HG03571 (cell line): ENCODE measurements around the gene TRIM54.

Source experiments
- ATAC-seq: cut with Tn5 transposase; IDR thresholded peaks from one replicate; pipeline ENCODE4 v1.9.1; 2021; ENCODE audit not compliant: unreplicated experiment

The TRIM54 gene

GRCh38 chr2:27353762-27354596, 71.8 kb downstream of the TRIM54 start:
- ATAC-seq: no peak

DNA sequence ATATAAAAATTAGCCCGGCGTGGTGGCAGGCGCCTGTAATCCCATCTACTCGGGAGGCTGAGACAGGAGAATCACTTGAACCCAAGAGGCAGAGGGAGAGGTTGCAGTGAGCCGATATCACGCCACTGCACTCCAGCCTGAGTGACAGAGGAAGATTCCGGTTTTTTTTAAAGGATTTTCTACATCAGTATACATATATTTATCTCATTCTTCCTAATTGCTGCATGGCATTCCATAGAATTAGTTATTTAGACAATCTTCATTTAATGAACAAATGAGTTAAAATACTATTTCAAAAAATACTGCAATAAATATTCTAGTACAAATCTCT, 72.3 kb downstream of the TRIM54 start:
- no peak for ATAC-seq

DNA sequence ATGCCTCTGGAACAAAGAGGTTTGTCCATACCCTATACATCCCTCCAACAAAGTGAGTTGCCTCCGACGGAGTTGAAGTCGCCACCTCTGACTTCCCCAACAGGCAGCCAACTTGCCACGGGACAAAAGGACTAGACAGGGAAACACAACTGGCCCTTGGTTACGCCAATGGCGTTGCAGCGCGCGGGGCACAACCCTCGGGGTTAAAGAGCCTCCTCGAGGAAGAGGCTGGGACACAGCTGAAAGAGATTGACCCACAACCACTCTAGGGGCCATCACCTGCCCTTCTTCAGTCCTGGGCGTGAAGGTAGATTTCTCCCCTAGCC, 73.8 kb downstream of the TRIM54 start:
- ATAC-seq: peak; percentile 18

GRCh38 chr2:27356382-27357181, 74.4 kb downstream of the TRIM54 start, which contains the start of gene GTF3C2:
GTF3C2 (minus strand) TSS chr2:27356764; CDS start chr2:27343554, 13,210 bp downstream.
- peak; percentile 77 for ATAC-seq
